Uterine smooth muscle cell (primary cell): ENCODE data around the gene FRMPD3. TPM values are rescaled to one million over a fixed set of nuclear protein-coding genes. Genes with fewer than 3 reads are reported as not detected.

Experiments used
- total RNA-seq: library from RNA; depleted of rRNA; stranded (reverse); fragments of >200 nt; gene quantifications from 2 replicates; pipeline ENCODE4 v1.2.3, GENCODE V29; 2014

Gene FRMPD3
- total RNA-seq, result not detected in 2 replicates

GRCh38 chrX:107448998-107449835, at the start of gene FRMPD3:
Gene FRMPD3, plus strand, starts transcription at chrX:107449652. Its CDS starts 76,937 bp downstream, at chrX:107526589.

Other genes starting within 250 kb of the FRMPD3 start
- 0.11 and 0.25 TPM in 2 replicates for gene NUP62CL, start 243.2 kb upstream of the FRMPD3 start, total RNA-seq
- gene DNAAF6, start 243.0 kb upstream of the FRMPD3 start, total RNA-seq, result not detected in 2 replicates
- 28.4 and 39.5 TPM in 2 replicates for gene PRPS1, start 178.9 kb downstream of the FRMPD3 start, total RNA-seq